HepG2 (cell line): ENCODE results near the gene DNAJA3. TPM values are rescaled to one million over a fixed set of nuclear protein-coding genes. Genes with fewer than 3 reads are reported as not detected.

ENCODE experiments used
- ATAC-seq: fragments of 200-7000 bp; cut with Tn5 transposase; 3 replicates; pipeline ENCODE4 v1.9.1; 2020; ENCODE audit warnings: mild to moderate bottlenecking, moderate library complexity
- BruUV-seq: library from RNA; stranded (reverse); fragments of 400-500 nt; replicated peaks from 2 replicates; lab custom pipeline; 2021; lab: Mats Ljungman, UMichigan
- CTCF ChIA-PET: fragments of 300-600 bp; formaldehyde crosslinking; extraction: SDS; loops from one replicate; lab custom pipeline; 2021; ENCODE audit warnings: low total read pairs, inconsistent platforms, low intra/inter-chr PET ratio; lab: Yijun Ruan, JAX
- POLR2A ChIA-PET: fragments of 350-600 bp; sonication (Branson Sonifier 250); formaldehyde crosslinking; loops from one replicate; lab custom pipeline; 2020; ENCODE audit warnings: antibody characterized with exemption, inconsistent platforms; lab: Yijun Ruan, JAX
- DNase-seq: peaks from one replicate; pipeline ENCODE4 v3.0.0-alpha.2; 2015; ENCODE audit warnings: low spot score
- FAIRE-seq: peaks from 3 replicates; lab custom pipeline; 2011; peaks lifted over from hg19 to GRCh38; lab: Jason Lieb, UNC
- H2AFZ ChIP-seq: one replicate; pipeline ENCODE4 v1.6.1; 2011; ENCODE audit warnings: low read length, inconsistent platforms
- H3K27ac ChIP-seq: fragments of 300-600 bp; 3 replicates; pipeline ENCODE4 v1.8.0; 2011; ENCODE audit warnings: mixed run types, mild to moderate bottlenecking, mixed read lengths, low read length, inconsistent platforms; ENCODE audit not compliant: insufficient read depth; ENCODE audit errors: extremely low read length
- H3K27me3 ChIP-seq, 2 experiments: fragments of 200-600 bp in 1 of 2; 2 replicates in 1 of 2; 3 replicates in 1 of 2; pipeline versions ENCODE4 v1.6.0 to v1.8.0; 2011; ENCODE audit warnings: low read length in 2 of 2, mild to moderate bottlenecking in 2 of 2, moderate library complexity in 2 of 2, inconsistent platforms in 1 of 2; ENCODE audit not compliant: insufficient read depth in 2 of 2, control insufficient read depth in 1 of 2
- H3K36me3 ChIP-seq, 2 experiments: fragments of 200-600 bp in 1 of 2; replicated peaks in 1 of 2; 2 replicates in 1 of 2; 3 replicates in 1 of 2; pipeline versions ENCODE4 v1.5.1 to v1.8.0; 2011; ENCODE audit warnings: low read length in 2 of 2, inconsistent platforms in 1 of 2; ENCODE audit not compliant: insufficient read depth in 2 of 2, control insufficient read depth in 1 of 2
- H3K4me1 ChIP-seq: 2 replicates; pipeline ENCODE4 v1.5.1; 2012; ENCODE audit warnings: low read length, inconsistent platforms; ENCODE audit not compliant: insufficient read depth
- H3K4me2 ChIP-seq: 2 replicates; pipeline ENCODE4 v1.6.0; 2011; ENCODE audit warnings: low read depth, low read length, inconsistent platforms
- H3K4me3 ChIP-seq, 3 experiments: fragments of 200-600 bp in 1 of 3; sonication (generic), shearing (Covaris generic) in 1 of 3; replicated peaks in 1 of 3; 2 replicates each; pipeline ENCODE4 v1.5.1; 2011 to 2016; ENCODE audit warnings: low read length in 3 of 3, inconsistent platforms in 2 of 3, low read depth in 2 of 3, mild to moderate bottlenecking in 2 of 3, control low read depth in 1 of 3, mixed read lengths in 1 of 3; ENCODE audit not compliant: insufficient read depth in 1 of 3
- H3K79me2 ChIP-seq: one replicate; pipeline ENCODE4 v1.6.1; 2011; ENCODE audit warnings: low read length, inconsistent platforms; ENCODE audit not compliant: insufficient read depth
- H3K9ac ChIP-seq: 2 replicates; pipeline ENCODE4 v1.6.0; 2011; ENCODE audit warnings: mild to moderate bottlenecking, low read depth, low read length, inconsistent platforms; ENCODE audit not compliant: insufficient read depth
- H3K9me3 ChIP-seq: 2 replicates; pipeline ENCODE4 v1.5.1; 2012; ENCODE audit warnings: mild to moderate bottlenecking, low read length
- H4K20me1 ChIP-seq: 2 replicates; pipeline ENCODE4 v1.6.0; 2011; ENCODE audit warnings: inconsistent platforms, mild to moderate bottlenecking, low read length, moderate library complexity; ENCODE audit not compliant: insufficient read depth
- AKAP8 ChIP-seq: sonication (generic); formaldehyde crosslinking; IDR thresholded peaks from 2 replicates; pipeline ENCODE4 v1.5.1; 2020; ENCODE audit warnings: mild to moderate bottlenecking, missing genetic modification reagents
- ESRRA ChIP-seq: sonication (generic); formaldehyde crosslinking; IDR thresholded peaks from 2 replicates; pipeline ENCODE4 v1.5.1; 2020; ENCODE audit warnings: mild to moderate bottlenecking, low read depth, missing genetic modification reagents
- JUN ChIP-seq: sonication (generic); formaldehyde crosslinking; IDR thresholded peaks from 2 replicates; pipeline ENCODE4 v1.4.0; 2020; ENCODE audit warnings: mild to moderate bottlenecking, missing genetic modification reagents
- MAX ChIP-seq: IDR thresholded peaks from 2 replicates; pipeline ENCODE4 v1.6.1; 2012; ENCODE audit warnings: inconsistent platforms
- PHF8 ChIP-seq: sonication (generic); formaldehyde crosslinking; IDR thresholded peaks from 2 replicates; pipeline ENCODE4 v1.5.0; 2020; ENCODE audit warnings: missing genetic modification reagents
- PRMT3 ChIP-seq: sonication (generic); formaldehyde crosslinking; IDR thresholded peaks from 2 replicates; pipeline ENCODE4 v1.8.1; 2022; ENCODE audit warnings: low read depth, mild to moderate bottlenecking, moderate library complexity, missing genetic modification reagents, borderline replicate concordance
- RBM22 ChIP-seq: fragments of 200-400 bp; formaldehyde crosslinking; optimal IDR thresholded peaks from 2 replicates; pipeline ENCODE3; 2017; ENCODE audit warnings: mild to moderate bottlenecking, low read length, moderate library complexity
- SMYD3 ChIP-seq: sonication (generic); formaldehyde crosslinking; IDR thresholded peaks from 2 replicates; pipeline ENCODE4 v1.8.1; 2023; ENCODE audit warnings: mild to moderate bottlenecking, missing genetic modification reagents
- TEAD2 ChIP-seq: sonication (generic); formaldehyde crosslinking; IDR thresholded peaks from 2 replicates; pipeline ENCODE4 v1.9.0; 2021; ENCODE audit warnings: missing genetic modification reagents
- U2AF2 ChIP-seq: fragments of 200-400 bp; formaldehyde crosslinking; IDR thresholded peaks from 2 replicates; pipeline ENCODE4 v1.6.1; 2017; ENCODE audit warnings: low read depth, mild to moderate bottlenecking, low read length
- ZNF878 ChIP-seq: sonication (generic); formaldehyde crosslinking; IDR thresholded peaks from 2 replicates; pipeline ENCODE4 v1.8.1; 2023; ENCODE audit warnings: mild to moderate bottlenecking, missing genetic modification reagents, moderate library complexity
- WGBS: methylation state at CpG from one replicate; pipeline ENCODE4 v1.1.6; 2017; ENCODE audit warnings: low lambda C conversion rate; 5-methylcytosine and 5-hydroxymethylcytosine counted together
- in situ Hi-C: cut with HindIII; loops from 2 replicates; pipeline ENCODE4 v1.10.0; 2017; ENCODE audit warnings: low pct_unique_long_range_greater_than_20kb; ENCODE audit not compliant: extremely low pct_ligation_motif_present
- intact Hi-C: fragments of 100-400 bp; cut with micrococcal nuclease; formaldehyde crosslinking; loops from one replicate; pipeline ENCODE4 v1.10.0; 2022; ENCODE audit not compliant: unreplicated experiment
- polyA plus RNA-seq, 8 experiments: library from polyadenylated mRNA; depleted of rRNA in 3 of 8; stranded (reverse) in 7 of 8; unstranded in 1 of 8; fragments of >200 nt; fragmentation: Illumina TruSeq in 4 of 8; extraction: Trizol in 4 of 8; gene quantifications; 2 replicates each; pipeline versions ENCODE4 v1.2.1 to v1.2.3, GENCODE V29; 2011 to 2016; ENCODE audit warnings: low read depth in 4 of 8, missing spikeins in 1 of 8, mixed read lengths in 1 of 8; ENCODE audit not compliant: insufficient read depth in 1 of 8
- total RNA-seq, 5 experiments: library from RNA; depleted of rRNA; stranded (reverse); fragments of >200 nt; fragmentation: Illumina TruSeq; extraction: Trizol; gene quantifications; 2 replicates each; pipeline ENCODE4 v1.2.3, GENCODE V29; 2016; ENCODE audit warnings: low read depth in 1 of 5
- TF ChIP-seq, protein P1 (sequence below): sonication (generic); formaldehyde crosslinking; IDR thresholded peaks from 2 replicates; pipeline ENCODE4 v1.5.0; 2020; ENCODE audit warnings: mild to moderate bottlenecking, missing genetic modification reagents
- TF ChIP-seq, protein P2 (sequence below): sonication (generic); formaldehyde crosslinking; IDR thresholded peaks from 2 replicates; pipeline ENCODE4 v1.8.1; 2023; ENCODE audit warnings: mild to moderate bottlenecking, missing genetic modification reagents
- TF ChIP-seq, protein P3 (sequence below): sonication (generic); formaldehyde crosslinking; IDR thresholded peaks from 2 replicates; pipeline ENCODE4 v1.4.0; 2020; ENCODE audit warnings: missing genetic modification reagents
- TF ChIP-seq, protein P4 (sequence below): sonication (generic); formaldehyde crosslinking; IDR thresholded peaks from 2 replicates; pipeline ENCODE4 v1.4.0; 2020; ENCODE audit warnings: low read depth, missing genetic modification reagents

DNAJA3 gene
- total and polyA plus RNA-seq, 2 of the 13 experiments (the other 11 are each of a cell fraction or from before 2014, with no cell fraction given): 77.0 to 83.3 TPM

DNA sequence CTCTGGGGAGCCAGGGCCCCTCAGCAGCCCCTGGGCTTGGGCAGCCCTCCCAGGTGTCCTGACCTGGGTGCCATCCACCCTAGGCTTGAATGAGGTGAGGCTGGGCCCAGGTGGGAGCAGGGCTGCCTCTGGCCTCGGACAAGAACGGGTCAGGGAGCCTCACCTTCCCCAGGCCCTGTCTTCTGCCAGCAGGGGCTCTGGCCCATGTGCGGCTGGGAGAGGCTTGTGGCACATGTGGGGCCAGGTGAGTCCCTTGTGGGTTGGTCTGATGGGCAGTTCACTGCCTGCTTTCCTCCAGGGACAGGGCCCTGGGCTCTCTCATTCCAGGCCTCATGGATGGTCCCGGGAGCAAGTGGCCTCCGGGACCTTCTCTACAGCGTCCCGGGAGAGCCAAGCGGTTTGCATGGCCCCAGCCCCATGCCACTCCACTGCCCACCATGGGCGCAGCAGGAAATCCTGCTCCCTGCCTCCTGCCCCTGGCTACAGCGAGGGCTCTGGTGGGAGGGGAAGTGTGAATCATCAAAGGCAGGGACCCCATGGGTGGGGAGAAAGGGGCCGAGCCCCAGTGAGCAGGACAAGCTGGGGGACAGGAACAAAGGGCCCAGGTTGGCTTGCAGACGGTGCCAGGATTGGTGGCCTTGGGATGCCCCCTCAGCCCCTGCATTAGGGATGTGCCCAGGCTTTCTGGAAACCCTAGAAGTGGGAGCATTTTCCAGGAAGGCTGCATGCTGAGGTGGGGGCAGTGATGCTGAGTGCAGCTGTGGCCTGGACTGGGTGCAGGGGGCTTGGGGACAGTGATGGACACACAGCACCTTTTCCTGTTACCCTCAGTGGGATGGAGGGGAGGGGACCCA lies 41.9 kb upstream of the DNAJA3 start:
- ATAC-seq (no peak), FAIRE-seq (no peak), DNase-seq (no peak)
- ChIA-PET CTCF (no interaction called here), POLR2A (no interaction called here)
- H3K4me1 ChIP-seq: peaks cover 20% of the 10 kb centered on the region
- intact Hi-C loops: no loop called here
- in situ Hi-C loops: no loop called here
- H3K9ac ChIP-seq: no peak overlapping the region
- peaks cover 6% of the 10 kb centered on the region for H3K79me2 ChIP-seq
- H3K4me2 ChIP-seq: no peak overlapping the region
- peaks cover 4 to 16% of the 10 kb centered on the region in 2 experiments for H3K36me3 ChIP-seq
- BruUV-seq: no TSS peak
- no peak overlapping the region for H3K27ac ChIP-seq
- H4K20me1 ChIP-seq: peaks cover 23% of the 10 kb centered on the region
- no peaks in the 10 kb centered on the region for H3K9me3 ChIP-seq
- 98% methylated on average over 8 of the region's 12 CpGs for WGBS
- H2AFZ ChIP-seq: no peak overlapping the region
- H3K4me3 ChIP-seq: no peak overlapping the region
- no peaks in the 10 kb centered on the region for H3K27me3 ChIP-seq
- TF ChIP-seq ZNF878 (CRISPR knock-in tag): no peak
- TF ChIP-seq PHF8: 0 out of 2 replicates have a peak, but pooled peaks have one; percentile 21
- TF ChIP-seq, protein P1, sequence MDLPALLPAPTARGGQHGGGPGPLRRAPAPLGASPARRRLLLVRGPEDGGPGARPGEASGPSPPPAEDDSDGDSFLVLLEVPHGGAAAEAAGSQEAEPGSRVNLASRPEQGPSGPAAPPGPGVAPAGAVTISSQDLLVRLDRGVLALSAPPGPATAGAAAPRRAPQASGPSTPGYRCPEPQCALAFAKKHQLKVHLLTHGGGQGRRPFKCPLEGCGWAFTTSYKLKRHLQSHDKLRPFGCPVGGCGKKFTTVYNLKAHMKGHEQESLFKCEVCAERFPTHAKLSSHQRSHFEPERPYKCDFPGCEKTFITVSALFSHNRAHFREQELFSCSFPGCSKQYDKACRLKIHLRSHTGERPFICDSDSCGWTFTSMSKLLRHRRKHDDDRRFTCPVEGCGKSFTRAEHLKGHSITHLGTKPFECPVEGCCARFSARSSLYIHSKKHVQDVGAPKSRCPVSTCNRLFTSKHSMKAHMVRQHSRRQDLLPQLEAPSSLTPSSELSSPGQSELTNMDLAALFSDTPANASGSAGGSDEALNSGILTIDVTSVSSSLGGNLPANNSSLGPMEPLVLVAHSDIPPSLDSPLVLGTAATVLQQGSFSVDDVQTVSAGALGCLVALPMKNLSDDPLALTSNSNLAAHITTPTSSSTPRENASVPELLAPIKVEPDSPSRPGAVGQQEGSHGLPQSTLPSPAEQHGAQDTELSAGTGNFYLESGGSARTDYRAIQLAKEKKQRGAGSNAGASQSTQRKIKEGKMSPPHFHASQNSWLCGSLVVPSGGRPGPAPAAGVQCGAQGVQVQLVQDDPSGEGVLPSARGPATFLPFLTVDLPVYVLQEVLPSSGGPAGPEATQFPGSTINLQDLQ (CRISPR knock-in tag): no peak
- peak; percentile 98 for TF ChIP-seq RBM22
- TF ChIP-seq, protein P2, sequence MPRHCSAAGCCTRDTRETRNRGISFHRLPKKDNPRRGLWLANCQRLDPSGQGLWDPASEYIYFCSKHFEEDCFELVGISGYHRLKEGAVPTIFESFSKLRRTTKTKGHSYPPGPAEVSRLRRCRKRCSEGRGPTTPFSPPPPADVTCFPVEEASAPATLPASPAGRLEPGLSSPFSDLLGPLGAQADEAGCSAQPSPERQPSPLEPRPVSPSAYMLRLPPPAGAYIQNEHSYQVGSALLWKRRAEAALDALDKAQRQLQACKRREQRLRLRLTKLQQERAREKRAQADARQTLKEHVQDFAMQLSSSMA (CRISPR knock-in tag): no peak
- TF ChIP-seq AKAP8 (CRISPR knock-in tag): peak; percentile 25; the same call in 1 of the 2 replicates
- TF ChIP-seq PRMT3 (CRISPR knock-in tag): no peak
- no peak for TF ChIP-seq JUN (CRISPR knock-in tag)
- TF ChIP-seq, protein P3, sequence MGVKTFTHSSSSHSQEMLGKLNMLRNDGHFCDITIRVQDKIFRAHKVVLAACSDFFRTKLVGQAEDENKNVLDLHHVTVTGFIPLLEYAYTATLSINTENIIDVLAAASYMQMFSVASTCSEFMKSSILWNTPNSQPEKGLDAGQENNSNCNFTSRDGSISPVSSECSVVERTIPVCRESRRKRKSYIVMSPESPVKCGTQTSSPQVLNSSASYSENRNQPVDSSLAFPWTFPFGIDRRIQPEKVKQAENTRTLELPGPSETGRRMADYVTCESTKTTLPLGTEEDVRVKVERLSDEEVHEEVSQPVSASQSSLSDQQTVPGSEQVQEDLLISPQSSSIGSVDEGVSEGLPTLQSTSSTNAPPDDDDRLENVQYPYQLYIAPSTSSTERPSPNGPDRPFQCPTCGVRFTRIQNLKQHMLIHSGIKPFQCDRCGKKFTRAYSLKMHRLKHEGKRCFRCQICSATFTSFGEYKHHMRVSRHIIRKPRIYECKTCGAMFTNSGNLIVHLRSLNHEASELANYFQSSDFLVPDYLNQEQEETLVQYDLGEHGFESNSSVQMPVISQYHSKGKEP (CRISPR knock-in tag): no peak
- no peak for TF ChIP-seq U2AF2
- no peak for TF ChIP-seq ESRRA
- TF ChIP-seq, protein P4, sequence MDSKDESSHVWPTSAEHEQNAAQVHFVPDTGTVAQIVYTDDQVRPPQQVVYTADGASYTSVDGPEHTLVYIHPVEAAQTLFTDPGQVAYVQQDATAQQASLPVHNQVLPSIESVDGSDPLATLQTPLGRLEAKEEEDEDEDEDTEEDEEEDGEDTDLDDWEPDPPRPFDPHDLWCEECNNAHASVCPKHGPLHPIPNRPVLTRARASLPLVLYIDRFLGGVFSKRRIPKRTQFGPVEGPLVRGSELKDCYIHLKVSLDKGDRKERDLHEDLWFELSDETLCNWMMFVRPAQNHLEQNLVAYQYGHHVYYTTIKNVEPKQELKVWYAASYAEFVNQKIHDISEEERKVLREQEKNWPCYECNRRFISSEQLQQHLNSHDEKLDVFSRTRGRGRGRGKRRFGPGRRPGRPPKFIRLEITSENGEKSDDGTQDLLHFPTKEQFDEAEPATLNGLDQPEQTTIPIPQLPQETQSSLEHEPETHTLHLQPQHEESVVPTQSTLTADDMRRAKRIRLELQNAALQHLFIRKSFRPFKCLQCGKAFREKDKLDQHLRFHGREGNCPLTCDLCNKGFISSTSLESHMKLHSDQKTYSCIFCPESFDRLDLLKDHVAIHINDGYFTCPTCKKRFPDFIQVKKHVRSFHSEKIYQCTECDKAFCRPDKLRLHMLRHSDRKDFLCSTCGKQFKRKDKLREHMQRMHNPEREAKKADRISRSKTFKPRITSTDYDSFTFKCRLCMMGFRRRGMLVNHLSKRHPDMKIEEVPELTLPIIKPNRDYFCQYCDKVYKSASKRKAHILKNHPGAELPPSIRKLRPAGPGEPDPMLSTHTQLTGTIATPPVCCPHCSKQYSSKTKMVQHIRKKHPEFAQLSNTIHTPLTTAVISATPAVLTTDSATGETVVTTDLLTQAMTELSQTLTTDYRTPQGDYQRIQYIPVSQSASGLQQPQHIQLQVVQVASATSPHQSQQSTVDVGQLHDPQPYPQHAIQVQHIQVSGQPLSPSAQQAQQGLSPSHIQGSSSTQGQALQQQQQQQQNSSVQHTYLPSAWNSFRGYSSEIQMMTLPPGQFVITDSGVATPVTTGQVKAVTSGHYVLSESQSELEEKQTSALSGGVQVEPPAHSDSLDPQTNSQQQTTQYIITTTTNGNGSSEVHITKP (CRISPR knock-in tag): no peak
- TF ChIP-seq SMYD3 (CRISPR knock-in tag): no peak
- no peak for TF ChIP-seq MAX
- no peak for TF ChIP-seq TEAD2 (CRISPR knock-in tag)
